Ureter (tissue), 1 donor: ENCODE measurements around the gene KANK3. TPM values are rescaled to one million over a fixed set of nuclear protein-coding genes. Genes with fewer than 3 reads are reported as not detected.

Experiments used
- total RNA-seq: library from RNA; stranded (reverse); gene quantifications from one replicate; pipeline ENCODE4 v1.2.4, GENCODE V29; 2023
- donor health status: DM: yes; HTN: yes; CAD: no.

KANK3 gene
- total RNA-seq, 1 donor from 2014 or later = 12.8 TPM

Other genes with a start within 250 kb of the KANK3 start
- not detected for gene FBN3, start 193.7 kb downstream of the KANK3 start, total RNA-seq
- gene CERS4, start 133.9 kb downstream of the KANK3 start, total RNA-seq = 49.8 TPM
- 24.3 TPM for gene CD320, start 34.9 kb downstream of the KANK3 start, total RNA-seq
- gene NDUFA7, start 21.9 kb downstream of the KANK3 start, total RNA-seq = 53.0 TPM
- gene RPS28, start 21.8 kb downstream of the KANK3 start, total RNA-seq = 1,953 TPM
- 13.2 TPM for gene ANGPTL4, start 20.9 kb upstream of the KANK3 start, total RNA-seq
- gene RAB11B, start 47.1 kb upstream of the KANK3 start, total RNA-seq = 133 TPM
- gene MARCHF2, start 70.0 kb upstream of the KANK3 start, total RNA-seq = 41.3 TPM
- gene HNRNPM, start 101.7 kb upstream of the KANK3 start, total RNA-seq = 205 TPM
- 1.4 TPM for gene PRAM1, start 159.4 kb upstream of the KANK3 start, total RNA-seq
- 27.0 TPM for gene ZNF414, start 170.9 kb upstream of the KANK3 start, total RNA-seq
- gene MYO1F, start 234.2 kb upstream of the KANK3 start, total RNA-seq = 20.6 TPM